Renal cortex interstitium (tissue), 11 donors: ENCODE measurements around the gene TNFRSF8. TPM values are rescaled to one million over a fixed set of nuclear protein-coding genes. Genes with fewer than 3 reads are reported as not detected.
"Not testable (repeated sequence)": the region's sequence is repeated elsewhere in the genome, so short reads cannot be mapped to it uniquely, and the experiment has no call there.

Source experiments
- DNase-seq, 11 donors: peaks; one replicate each; pipeline ENCODE4 v3.0.0-alpha.2; 2013; ENCODE audit warnings: low read depth in 9 of 11, low spot score in 4 of 11; ENCODE audit errors: extremely low read depth in 1 of 11
- polyA plus RNA-seq, 3 donors: library from polyadenylated mRNA; unstranded; fragments of 120-200 nt; gene quantifications; one replicate each; pipeline ENCODE4 v1.2.1, GENCODE V29; 2013; ENCODE audit not compliant: insufficient read length in 3 of 3

The TNFRSF8 gene
- polyA plus RNA-seq, 3 donors = 0.32 to 0.55 (median 0.44) TPM

DNA sequence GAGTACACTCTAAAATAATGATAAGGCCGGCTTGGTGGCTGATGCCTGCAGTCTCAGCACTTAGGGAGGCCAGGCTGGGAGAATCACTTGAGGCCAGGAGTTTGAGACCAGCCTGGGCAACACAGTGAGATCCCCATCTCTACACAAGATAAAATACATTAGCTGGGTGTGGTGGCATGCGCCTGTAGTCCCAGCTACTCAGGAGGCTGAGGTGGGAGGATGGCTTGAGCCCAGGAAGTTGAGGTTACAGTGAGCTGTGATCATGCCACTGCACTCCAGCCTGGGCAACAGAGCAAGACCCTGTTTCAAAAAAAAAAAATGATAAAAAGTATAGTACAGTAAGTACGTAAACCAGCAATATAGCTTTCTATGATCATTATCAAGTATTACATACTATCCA, 38.0 kb downstream of the TNFRSF8 start:
- not testable (repeated sequence) for DNase-seq

DNA sequence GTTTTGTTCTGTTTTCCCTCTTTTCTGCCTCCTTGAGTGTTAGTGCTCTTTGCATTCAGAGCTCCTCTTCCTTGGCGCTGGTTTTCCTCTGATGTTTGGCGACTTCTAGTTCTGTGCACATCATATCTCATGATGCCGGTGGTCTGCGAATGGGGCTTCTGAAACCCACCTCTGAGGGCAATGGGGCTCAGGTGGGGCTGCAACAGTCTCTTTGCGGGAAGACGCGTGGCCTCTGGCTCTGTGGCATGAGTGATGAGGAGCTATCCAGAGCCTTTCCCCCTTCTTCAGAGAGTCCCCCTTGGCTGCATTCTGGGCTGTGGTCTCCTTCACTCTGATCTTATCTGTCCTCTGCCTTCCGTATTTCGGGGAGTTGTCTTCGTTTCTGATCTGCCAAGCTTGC, 39.0 kb downstream of the TNFRSF8 start:
- no peak for DNase-seq

DNA sequence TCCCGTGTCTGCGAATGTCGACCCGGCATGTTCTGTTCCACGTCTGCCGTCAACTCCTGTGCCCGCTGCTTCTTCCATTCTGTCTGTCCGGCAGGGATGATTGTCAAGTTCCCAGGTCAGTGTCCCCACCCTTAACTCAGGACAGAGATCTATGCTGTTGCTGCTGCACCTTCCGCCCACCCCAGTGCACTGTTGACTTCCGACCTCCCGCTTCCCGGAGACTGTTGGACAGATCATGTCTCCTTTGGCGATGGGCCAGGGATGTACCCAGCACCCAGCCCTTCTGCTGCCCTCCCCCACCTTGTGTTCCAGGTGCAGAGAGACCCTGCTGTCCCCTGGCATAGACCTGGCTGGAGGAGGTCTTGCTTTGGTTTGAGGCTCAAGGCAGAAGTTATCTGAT, 41.3 kb downstream of the TNFRSF8 start:
- DNase-seq = no peak

DNA sequence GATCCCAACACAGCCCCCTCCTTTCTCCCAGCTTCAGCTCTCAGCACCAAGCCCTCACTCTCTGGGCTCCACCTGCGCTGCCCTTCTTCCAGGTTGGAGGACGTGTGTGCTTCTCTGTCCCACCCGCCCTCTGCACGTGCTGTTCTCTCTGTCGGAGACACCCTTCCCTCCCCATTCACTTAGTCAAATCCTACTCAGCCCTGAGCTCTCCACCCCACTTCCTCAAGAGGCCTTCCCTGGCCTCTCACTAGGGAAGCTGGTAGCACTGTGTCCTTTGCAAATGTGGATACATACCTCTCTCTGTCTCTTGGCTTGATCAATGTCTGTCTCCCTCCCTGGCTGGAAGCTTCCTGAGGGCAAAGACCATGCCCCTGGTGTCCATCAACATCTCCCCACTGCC, 43.0 kb downstream of the TNFRSF8 start:
- DNase-seq = no peak

DNA sequence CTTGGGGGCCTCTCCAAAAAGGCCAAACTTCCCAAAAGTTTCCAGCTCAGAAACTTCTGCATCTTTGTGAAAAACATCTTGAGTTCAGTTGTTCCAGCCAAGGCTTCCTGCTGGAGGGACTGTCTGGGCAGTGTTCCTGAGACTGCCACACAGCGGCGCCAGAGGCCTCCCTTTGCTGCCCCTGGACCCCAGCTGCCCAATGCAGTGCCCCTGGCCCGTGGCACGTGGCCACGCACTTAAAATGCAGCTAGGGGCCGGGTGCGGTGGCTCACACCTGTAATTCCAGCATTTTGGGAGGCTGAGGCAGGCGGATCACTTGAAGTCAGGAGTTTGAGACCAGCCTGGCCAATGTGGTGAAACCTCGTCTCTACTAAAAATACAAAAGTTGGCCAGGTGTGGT, 43.8 kb downstream of the TNFRSF8 start:
- DNase-seq = not testable (repeated sequence)

DNA sequence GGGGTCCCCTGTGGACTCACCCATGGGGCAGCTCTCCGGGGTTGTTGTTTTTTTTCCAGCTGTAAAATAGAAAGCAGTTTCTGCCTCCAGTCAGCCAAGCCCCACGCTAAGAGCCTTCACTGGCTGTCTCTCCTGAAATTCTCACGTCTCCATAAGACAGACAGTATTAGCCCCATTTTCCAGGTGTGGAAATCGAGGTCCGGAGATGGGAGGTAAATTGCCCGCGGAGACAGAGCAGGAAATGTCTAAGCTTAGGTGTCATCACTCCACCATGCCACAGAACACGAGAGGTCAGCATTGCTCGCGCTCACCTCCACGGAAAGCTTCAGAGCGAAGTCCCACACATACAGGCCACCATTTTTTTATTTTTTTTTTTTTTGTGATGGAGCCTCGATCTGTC, 44.6 kb downstream of the TNFRSF8 start:
- DNase-seq = no peak

DNA sequence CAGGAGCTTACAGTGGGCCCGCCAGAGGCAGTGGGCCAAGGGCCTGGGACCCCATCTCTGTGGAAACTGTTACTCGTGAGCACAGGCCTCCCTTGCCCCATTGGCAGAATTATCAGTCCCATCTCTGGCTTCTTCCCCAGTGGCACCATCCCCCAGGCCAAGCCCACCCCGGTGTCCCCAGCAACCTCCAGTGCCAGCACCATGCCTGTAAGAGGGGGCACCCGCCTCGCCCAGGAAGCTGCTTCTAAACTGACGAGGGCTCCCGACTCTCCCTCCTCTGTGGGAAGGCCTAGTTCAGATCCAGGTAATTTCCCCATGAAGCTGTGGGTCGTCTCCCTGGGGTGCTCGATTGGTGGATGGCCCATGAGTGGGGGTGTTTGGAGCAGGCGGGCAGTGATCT, 46.8 kb downstream of the TNFRSF8 start:
- DNase-seq = no peak

DNA sequence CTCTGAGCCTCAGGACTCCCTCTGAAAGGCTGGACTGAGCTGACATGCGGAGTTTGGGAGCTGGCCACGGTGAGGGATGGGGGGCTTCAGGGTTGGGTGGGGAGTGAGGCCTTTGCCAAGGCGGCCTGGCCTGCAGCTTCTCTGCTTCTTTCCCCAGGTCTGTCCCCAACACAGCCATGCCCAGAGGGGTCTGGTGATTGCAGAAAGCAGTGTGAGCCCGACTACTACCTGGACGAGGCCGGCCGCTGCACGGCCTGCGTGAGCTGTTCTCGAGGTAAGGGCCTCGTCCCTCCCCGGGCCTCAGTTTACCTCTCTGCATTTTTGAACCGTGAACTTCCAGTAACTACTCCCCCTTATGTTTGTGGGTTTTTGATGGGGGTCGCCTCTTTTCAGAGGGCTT, 48.6 kb downstream of the TNFRSF8 start:
- no peak for DNase-seq

DNA sequence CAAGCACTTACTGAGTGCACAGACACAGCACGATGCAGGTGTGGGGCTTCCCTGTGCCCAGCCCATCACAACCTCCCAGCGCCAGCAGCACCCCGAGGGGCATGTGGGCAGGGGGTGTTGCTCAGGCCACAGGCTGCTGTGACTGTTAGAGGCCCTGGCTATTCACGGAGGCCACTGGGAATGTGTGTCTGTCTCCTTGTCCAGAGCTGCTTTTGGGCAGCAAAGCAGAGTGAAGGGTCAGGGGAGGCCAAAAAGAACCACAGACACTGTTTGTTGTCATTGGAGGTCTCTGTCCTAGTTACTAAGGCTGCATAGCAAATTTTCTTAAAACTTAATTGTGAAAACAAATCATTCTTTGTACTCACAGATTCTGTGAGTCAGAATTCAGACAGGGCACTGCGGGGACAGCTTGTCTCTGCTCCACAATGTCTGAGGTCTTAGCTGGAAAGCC, 49.6 kb downstream of the TNFRSF8 start:
- no peak for DNase-seq

DNA sequence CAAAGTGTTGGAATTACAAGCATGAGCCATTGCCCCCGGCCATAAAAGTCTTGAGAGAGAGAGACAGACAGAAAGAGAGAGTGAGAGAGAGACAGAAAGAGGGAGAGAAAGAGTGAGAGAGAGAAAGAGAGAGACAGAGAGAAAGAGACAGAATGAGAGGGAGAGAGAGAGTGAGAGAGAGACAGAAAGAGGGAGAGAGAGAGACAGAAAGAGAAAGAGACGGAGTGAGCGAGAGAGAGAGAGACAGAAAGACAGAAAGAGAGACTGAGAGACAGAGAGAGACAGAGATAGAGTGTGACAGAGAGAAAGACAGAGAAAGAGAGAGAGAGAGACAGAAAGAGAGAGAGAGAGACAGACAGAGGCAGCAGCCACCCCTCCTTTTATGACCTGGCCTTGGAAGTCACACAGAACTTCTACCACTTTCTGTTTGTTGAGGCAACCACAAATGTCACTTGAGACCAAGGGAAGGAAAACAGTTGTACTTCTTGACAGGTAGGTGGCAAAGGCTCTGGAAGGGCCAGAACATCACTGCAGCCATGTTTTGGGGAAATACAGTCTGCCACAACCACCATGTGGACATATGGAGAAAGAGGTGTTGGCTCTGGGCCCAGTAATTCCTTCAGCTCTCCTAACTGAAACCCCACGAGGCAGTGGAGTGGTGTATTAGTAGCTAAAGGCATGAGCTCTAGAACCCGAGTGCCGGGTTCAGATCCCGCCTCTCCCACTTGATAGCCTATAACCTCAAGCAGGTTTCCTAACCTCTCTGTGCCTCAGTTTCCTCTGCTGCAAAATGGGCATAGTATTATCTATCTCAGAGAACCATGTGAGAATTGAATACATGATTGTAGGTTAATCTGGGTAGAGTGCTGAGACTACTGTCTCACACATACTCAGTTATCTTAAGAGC, 50.6 kb downstream of the TNFRSF8 start:
- no peak for DNase-seq

DNA sequence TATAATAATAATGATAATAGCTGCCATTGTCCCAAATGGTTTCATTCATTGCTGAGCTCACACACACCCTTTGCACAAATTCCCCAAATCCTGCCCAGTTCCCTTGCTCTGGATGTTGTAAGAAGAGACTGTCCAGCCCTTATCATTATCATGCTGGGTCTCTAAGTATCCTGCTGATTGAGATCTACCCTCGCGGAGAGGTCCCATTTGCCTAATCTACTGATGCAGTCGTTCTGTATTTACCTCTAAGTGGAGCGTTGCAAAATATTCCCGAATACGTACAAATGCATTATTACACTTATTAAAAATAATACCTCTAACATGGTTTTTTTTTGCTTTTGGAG, 51.2 kb downstream of the TNFRSF8 start:
- DNase-seq = no peak

DNA sequence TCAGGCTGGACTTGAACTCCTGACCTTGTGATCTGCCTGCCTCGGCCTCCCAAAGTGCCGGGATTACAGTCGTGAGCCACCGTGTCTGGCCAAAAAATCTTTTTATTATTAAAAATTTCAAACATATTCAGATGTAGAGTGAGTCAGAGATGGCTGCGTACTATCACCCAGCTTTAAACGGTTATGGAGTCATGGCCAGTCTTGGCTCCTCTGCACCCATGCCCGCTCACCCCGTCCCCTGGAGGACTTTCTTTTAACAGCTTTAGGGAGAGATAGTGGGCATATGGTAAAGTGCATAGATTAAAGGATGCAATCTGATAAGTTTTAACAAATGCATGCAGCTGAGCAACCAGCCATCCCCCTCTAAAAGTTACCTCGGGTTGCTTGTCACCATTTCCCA, 51.8 kb downstream of the TNFRSF8 start:
- DNase-seq = no peak

DNA sequence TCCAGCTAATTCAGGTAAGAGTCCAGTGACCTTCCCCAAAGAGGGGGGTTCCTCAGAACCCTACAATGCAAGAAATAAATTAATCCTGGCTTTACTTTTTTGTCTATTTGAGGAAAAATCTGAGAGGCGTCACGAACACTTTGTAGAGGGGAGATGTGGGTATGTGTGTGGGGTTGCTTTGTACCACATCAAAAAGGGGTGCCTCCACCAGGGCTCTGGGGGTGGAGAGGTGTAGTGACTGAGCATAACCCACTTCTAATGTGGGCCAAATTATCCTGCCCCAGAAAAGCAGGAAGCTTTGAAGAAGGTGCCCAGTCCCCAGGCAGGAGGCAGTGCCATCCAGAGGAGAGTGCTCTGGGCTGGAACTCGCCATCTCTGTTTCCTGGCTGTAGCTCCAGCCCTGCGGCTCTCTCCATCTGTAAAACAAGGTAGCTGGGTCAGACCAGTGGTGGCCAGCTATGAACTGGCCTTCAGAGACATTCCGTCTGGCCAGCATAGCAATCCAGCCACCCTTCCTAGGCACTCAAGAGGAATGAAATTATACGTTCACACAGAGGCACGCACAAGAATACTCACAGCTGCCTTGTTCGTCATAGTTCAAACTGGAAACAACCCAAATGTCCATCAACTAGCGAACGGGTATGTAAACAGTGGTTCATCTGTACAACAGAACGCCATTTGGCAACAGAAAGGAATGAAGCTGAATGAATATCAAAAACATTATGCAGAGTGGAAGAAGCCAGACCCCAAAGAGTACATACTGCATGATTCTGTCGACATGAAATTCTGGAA, 58.3 kb downstream of the TNFRSF8 start:
- DNase-seq = no peak

DNA sequence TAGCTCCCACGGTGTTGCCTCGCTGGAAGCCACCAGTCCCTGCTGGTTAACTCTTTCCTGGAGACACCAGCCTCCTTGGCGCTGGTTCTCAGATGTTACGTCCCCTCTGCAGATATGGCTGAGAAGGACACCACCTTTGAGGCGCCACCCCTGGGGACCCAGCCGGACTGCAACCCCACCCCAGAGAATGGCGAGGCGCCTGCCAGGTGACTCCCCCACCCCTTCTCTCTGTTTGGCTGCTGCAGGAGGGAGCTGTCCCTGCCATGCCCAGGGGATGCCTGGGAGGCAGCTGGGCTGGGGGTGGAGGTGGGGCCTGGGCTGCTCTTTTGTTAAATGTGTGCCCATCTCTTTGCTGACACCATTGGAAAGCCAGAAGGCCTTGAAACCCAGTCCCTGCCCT, 60.1 kb downstream of the TNFRSF8 start:
- no peak for DNase-seq

DNA sequence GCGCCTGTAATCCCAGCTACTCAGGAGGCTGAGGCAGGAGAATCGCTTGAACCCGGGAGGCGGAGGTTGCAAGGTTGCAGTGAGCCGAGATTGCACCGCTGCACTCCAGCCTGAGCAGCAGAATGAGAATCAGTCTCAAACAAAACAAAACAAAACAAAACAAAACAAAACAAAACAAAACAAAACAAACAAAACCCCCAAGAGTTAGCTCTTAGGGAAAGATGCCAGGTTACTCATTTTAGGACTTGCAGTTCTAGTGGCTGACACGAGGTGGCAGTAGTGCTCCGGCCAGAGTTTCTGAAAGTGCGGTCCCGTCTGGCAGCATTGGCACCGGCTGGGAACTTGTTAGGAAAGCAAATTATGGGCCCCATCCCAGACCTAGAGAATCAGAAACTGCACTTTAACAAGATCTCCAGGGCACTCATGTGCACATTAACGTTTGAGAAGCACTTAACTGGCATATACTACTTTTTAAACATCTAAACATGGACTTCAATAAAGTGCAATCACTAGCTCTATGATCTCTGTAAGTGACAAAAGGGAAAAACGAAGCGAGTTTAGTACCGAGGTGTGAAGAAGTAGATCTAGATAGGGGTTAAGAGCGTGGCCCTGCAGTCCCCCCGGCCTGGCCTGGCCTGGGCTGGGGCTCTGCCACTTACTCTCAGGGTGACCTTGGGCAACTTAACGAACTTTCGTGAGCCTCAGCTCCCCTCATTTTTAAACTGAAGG, 61.8 kb downstream of the TNFRSF8 start:
- DNase-seq = peak in 8 of 11 donors; percentile 44 to 76 (median 66)

DNA sequence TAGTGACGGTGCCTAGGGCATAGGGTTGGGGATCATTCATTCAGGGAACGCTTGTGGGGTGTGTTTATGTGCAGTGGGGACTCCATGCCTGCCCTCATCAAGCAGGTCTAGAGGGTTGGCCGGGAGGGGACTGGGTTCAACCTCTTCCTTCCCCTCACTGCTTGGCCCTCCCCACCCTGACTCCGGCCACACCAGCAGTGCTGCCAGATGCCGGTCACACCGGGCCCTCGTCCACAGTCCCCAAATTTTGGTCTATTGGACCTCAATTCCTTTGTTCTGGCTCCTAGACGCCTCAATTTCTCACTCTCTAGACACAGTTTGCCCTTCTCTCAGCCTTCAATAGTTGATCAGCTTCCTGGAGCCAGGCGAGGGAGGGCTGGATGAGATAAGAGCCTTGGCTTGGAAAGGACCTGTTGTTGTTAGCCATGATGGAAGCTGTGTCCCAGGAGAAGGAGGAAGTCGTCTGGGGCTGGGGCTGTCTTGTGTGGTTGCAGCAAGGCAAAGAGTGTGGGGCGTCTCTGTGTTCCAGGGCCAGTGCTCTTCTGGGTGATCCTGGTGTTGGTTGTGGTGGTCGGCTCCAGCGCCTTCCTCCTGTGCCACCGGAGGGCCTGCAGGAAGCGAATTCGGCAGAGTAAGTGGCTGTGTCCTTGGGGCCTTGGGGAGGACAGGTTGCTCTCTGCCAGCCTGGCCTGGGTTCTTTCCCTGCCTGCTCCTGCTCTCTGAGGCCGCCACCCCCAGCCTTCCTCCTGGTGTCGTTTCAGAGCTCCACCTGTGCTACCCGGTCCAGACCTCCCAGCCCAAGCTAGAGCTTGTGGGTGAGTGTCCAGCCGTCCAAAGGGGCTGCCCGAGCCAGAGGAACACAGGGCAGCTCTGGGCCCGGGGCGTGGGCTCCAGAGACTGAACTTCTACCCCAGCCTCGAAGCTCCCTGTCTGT, 62.6 kb downstream of the TNFRSF8 start:
- no peak for DNase-seq

DNA sequence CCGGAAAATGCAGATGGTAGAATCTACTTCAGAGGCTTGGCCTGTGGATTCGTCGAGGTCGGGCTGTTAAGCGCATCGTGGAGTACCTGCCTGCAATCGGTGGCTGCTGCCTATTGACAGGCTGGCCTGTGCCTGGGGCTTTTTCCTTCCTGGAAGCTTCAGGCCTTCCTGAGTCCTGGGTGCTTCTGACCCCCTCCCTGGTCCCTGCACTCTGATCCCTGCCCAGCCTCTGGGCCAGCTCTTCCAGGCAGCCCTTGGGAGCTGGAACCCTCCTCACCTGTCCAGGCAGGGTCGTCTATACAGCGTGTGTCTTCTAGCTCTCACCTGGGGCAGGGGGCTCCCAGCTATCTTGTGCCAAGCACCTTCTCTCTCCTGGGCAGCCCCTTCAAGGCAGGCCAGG, 63.7 kb downstream of the TNFRSF8 start:
- no peak for DNase-seq

DNA sequence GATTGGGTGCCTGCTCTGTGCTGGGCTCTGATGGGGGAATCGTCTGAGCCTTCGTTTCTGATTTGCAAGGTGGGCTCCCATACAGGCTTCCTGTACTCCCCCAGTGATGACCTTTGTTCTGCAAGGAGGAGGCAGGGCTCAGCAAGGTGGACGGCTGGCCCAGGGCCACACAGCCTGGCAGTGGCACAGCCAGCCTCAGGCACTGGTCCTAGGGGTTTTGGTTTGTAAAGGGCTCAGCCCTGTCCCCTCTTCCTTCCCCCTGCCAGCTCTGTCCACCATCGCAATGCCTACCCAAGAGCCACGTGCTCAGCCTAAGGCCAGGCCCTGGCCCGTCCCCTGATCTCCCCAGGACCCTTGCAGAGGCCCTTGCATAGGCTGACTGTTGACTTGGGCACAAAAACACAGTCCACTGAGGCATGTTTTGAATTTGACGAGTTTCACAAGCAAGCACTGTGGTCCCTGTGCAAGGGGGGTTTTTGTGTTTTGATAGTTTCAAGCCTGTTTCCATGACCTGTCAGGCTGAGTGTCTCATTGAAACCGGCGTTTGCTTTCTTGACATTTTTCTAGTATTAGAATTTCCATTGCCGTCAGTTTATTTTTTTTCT, 64.2 kb downstream of the TNFRSF8 start:
- DNase-seq = no peak
